HEK293 (cell line): ENCODE results near the gene PCDHA7.
"Not testable (repeated sequence)": the region's sequence is repeated elsewhere in the genome, so short reads cannot be mapped to it uniquely, and the experiment has no call there.

ENCODE experiments used
- CTCF ChIA-PET: fragments of 350-600 bp; formaldehyde crosslinking; extraction: SDS; loops from one replicate; lab custom pipeline; 2021; ENCODE audit warnings: antibody characterized with exemption; lab: Yijun Ruan, JAX
- POLR2A ChIA-PET: fragments of 300-600 bp; formaldehyde crosslinking; extraction: SDS; loops from one replicate; lab custom pipeline; 2020; ENCODE audit warnings: antibody characterized with exemption, inconsistent platforms; lab: Yijun Ruan, JAX
- H3K27ac ChIP-seq: fragments of 200-500 bp; sonication (Bioruptor generic); 2 replicates; pipeline ENCODE4 v1.5.1; 2014; ENCODE audit warnings: low read depth, low read length, control low read depth, inconsistent platforms; ENCODE audit errors: extremely low read depth
- H3K36me3 ChIP-seq, 2 experiments: fragments of 200-500 bp in 1 of 2; sonication (Bioruptor generic) in 1 of 2; 1 replicate in 1 of 2; 2 replicates in 1 of 2; pipeline ENCODE4 v1.5.1; 2014 to 2017; ENCODE audit warnings: inconsistent platforms in 2 of 2, low read length in 2 of 2; ENCODE audit not compliant: control insufficient read depth in 2 of 2, insufficient read depth in 1 of 2
- H3K4me1 ChIP-seq: fragments of 200-500 bp; sonication (Bioruptor generic); 2 replicates; pipeline ENCODE4 v1.5.1; 2014; ENCODE audit warnings: mild to moderate bottlenecking, low read length, inconsistent platforms; ENCODE audit not compliant: control insufficient read depth, insufficient read depth
- H3K4me3 ChIP-seq: 2 replicates; pipeline ENCODE4 v1.5.1; 2011; ENCODE audit warnings: low read depth, mild to moderate bottlenecking, control low read depth, low read length, moderate library complexity
- H3K9me3 ChIP-seq: fragments of 200-500 bp; sonication (Bioruptor generic); 2 replicates; pipeline ENCODE4 v1.5.1; 2014; ENCODE audit warnings: low read depth, low read length, inconsistent platforms; ENCODE audit not compliant: control insufficient read depth, insufficient read depth
- FEZF1 ChIP-seq: fragments of 450-650 bp; formaldehyde crosslinking; IDR thresholded peaks from 2 replicates; pipeline ENCODE4 v1.5.1; 2016; ENCODE audit warnings: missing biosample characterization, missing genetic modification characterization
- KLF9 ChIP-seq: fragments of 450-650 bp; formaldehyde crosslinking; IDR thresholded peaks from 2 replicates; pipeline ENCODE4 v1.5.1; 2016; ENCODE audit warnings: missing biosample characterization, missing genetic modification characterization, low read depth
- YY2 ChIP-seq: fragments of 450-650 bp; formaldehyde crosslinking; IDR thresholded peaks from 2 replicates; pipeline ENCODE4 v1.5.1; 2016; ENCODE audit warnings: missing biosample characterization, missing genetic modification characterization
- ZBTB17 ChIP-seq: fragments of 450-650 bp; formaldehyde crosslinking; IDR thresholded peaks from 2 replicates; pipeline ENCODE4 v1.5.1; 2016; ENCODE audit warnings: missing biosample characterization, missing genetic modification characterization
- ZBTB7A ChIP-seq: fragments of 450-650 bp; formaldehyde crosslinking; IDR thresholded peaks from 2 replicates; pipeline ENCODE4 v1.5.1; 2016; ENCODE audit warnings: low read depth, missing biosample characterization, missing genetic modification characterization
- ZEB2 ChIP-seq: fragments of 450-650 bp; formaldehyde crosslinking; IDR thresholded peaks from 2 replicates; pipeline ENCODE4 v1.5.1; 2016; ENCODE audit warnings: missing biosample characterization, missing genetic modification characterization
- ZNF114 ChIP-seq: fragments of 450-650 bp; formaldehyde crosslinking; IDR thresholded peaks from 2 replicates; pipeline ENCODE4 v1.5.0; 2017; ENCODE audit warnings: missing biosample characterization, missing genetic modification characterization
- ZNF138 ChIP-seq: fragments of 450-650 bp; formaldehyde crosslinking; IDR thresholded peaks from 2 replicates; pipeline ENCODE4 v1.5.1; 2016; ENCODE audit warnings: missing biosample characterization, missing genetic modification characterization, borderline replicate concordance
- ZNF155 ChIP-seq: fragments of 450-650 bp; formaldehyde crosslinking; IDR thresholded peaks from 2 replicates; pipeline ENCODE4 v1.5.1; 2016; ENCODE audit warnings: missing biosample characterization, missing genetic modification characterization
- ZNF175 ChIP-seq: fragments of 450-650 bp; formaldehyde crosslinking; IDR thresholded peaks from 2 replicates; pipeline ENCODE4 v1.5.1; 2016; ENCODE audit warnings: missing biosample characterization, missing genetic modification characterization
- ZNF274 ChIP-seq, 2 experiments: fragments of 200-500 bp in 1 of 2; fragments of 450-650 bp in 1 of 2; sonication (Bioruptor generic) in 1 of 2; formaldehyde crosslinking in 1 of 2; IDR thresholded peaks; 2 replicates each; pipeline versions ENCODE4 v1.5.1 to v1.6.1; 2014 to 2016; ENCODE audit warnings: borderline replicate concordance in 1 of 2, inconsistent platforms in 1 of 2, low read length in 1 of 2, missing biosample characterization in 1 of 2, missing genetic modification characterization in 1 of 2
- ZNF311 ChIP-seq: fragments of 450-650 bp; formaldehyde crosslinking; IDR thresholded peaks from 2 replicates; pipeline ENCODE4 v1.5.1; 2017; ENCODE audit warnings: missing biosample characterization, missing genetic modification characterization, borderline replicate concordance
- ZNF324 ChIP-seq: fragments of 450-650 bp; formaldehyde crosslinking; IDR thresholded peaks from 2 replicates; pipeline ENCODE4 v1.5.1; 2016; ENCODE audit warnings: missing biosample characterization, missing genetic modification characterization
- ZNF391 ChIP-seq: fragments of 450-650 bp; formaldehyde crosslinking; IDR thresholded peaks from 2 replicates; pipeline ENCODE4 v1.5.1; 2016; ENCODE audit warnings: low read depth, missing biosample characterization, missing genetic modification characterization, borderline replicate concordance
- ZNF394 ChIP-seq: fragments of 450-650 bp; formaldehyde crosslinking; IDR thresholded peaks from 2 replicates; pipeline ENCODE4 v1.5.1; 2016; ENCODE audit warnings: missing biosample characterization, missing genetic modification characterization, mild to moderate bottlenecking, moderate library complexity, borderline replicate concordance
- ZNF473 ChIP-seq: fragments of 450-650 bp; formaldehyde crosslinking; IDR thresholded peaks from 2 replicates; pipeline ENCODE4 v1.5.1; 2017; ENCODE audit warnings: missing biosample characterization, missing genetic modification characterization
- ZNF544 ChIP-seq: fragments of 450-650 bp; formaldehyde crosslinking; IDR thresholded peaks from 2 replicates; pipeline ENCODE4 v1.5.0; 2017; ENCODE audit warnings: missing biosample characterization, missing genetic modification characterization
- ZNF664 ChIP-seq: fragments of 450-650 bp; formaldehyde crosslinking; IDR thresholded peaks from 2 replicates; pipeline ENCODE4 v1.5.1; 2016; ENCODE audit warnings: missing biosample characterization, missing genetic modification characterization
- ZNF677 ChIP-seq: fragments of 450-650 bp; IDR thresholded peaks from 2 replicates; pipeline ENCODE4 v1.5.0; 2018; ENCODE audit warnings: missing biosample characterization, mild to moderate bottlenecking, missing genetic modification characterization, moderate library complexity
- TF ChIP-seq, protein P1 (sequence below): fragments of 450-650 bp; formaldehyde crosslinking; IDR thresholded peaks from 2 replicates; pipeline ENCODE4 v1.5.1; 2016; ENCODE audit warnings: missing biosample characterization, missing genetic modification characterization
- TF ChIP-seq, protein P2 (sequence below): fragments of 450-650 bp; formaldehyde crosslinking; IDR thresholded peaks from 2 replicates; pipeline ENCODE4 v1.5.1; 2016; ENCODE audit warnings: missing biosample characterization, missing genetic modification characterization, borderline replicate concordance
- TF ChIP-seq, protein P3 (sequence below): fragments of 450-650 bp; formaldehyde crosslinking; IDR thresholded peaks from 2 replicates; pipeline ENCODE4 v1.5.1; 2016; ENCODE audit warnings: missing biosample characterization, missing genetic modification characterization
- TF ChIP-seq, protein P4 (sequence below): fragments of 450-650 bp; formaldehyde crosslinking; IDR thresholded peaks from 2 replicates; pipeline ENCODE4 v1.5.1; 2016; ENCODE audit warnings: missing biosample characterization, missing genetic modification characterization, low read depth

PCDHA7 gene

DNA sequence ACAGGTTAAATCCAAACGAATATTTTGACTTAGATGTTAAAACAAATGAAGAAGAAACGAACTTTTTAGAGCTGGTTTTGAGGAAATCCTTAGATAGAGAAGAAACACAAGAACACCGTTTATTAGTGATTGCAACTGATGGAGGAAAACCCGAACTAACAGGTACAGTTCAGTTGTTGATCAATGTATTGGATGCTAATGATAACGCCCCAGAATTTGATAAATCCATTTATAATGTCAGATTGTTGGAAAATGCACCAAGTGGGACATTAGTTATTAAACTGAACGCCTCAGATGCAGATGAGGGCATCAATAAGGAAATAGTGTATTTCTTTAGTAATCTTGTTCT lies 11.8 kb upstream of the PCDHA7 start (continued):
- TF ChIP-seq, protein P1, sequence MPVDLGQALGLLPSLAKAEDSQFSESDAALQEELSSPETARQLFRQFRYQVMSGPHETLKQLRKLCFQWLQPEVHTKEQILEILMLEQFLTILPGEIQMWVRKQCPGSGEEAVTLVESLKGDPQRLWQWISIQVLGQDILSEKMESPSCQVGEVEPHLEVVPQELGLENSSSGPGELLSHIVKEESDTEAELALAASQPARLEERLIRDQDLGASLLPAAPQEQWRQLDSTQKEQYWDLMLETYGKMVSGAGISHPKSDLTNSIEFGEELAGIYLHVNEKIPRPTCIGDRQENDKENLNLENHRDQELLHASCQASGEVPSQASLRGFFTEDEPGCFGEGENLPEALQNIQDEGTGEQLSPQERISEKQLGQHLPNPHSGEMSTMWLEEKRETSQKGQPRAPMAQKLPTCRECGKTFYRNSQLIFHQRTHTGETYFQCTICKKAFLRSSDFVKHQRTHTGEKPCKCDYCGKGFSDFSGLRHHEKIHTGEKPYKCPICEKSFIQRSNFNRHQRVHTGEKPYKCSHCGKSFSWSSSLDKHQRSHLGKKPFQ (tag by site-specific recombination): no peak
- TF ChIP-seq ZNF114 (tag by site-specific recombination): no peak
- no peak for TF ChIP-seq ZNF324 (tag by site-specific recombination)
- TF ChIP-seq ZNF394 (tag by site-specific recombination): no peak

DNA sequence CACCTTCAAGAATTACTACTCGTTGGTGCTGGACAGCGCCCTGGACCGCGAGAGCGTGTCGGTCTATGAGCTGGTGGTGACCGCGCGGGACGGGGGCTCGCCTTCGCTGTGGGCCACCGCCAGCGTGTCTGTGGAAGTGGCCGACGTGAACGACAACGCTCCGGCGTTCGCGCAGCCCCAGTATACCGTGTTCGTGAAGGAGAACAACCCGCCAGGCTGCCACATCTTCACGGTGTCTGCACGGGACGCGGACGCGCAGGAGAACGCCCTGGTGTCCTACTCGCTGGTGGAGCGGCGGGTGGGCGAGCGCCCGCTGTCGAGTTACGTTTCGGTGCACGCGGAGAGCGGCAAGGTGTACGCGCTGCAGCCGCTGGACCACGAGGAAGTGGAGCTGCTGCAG lies 11.1 kb upstream of the PCDHA7 start:
- POLR2A ChIA-PET, H3K4me1 ChIP-seq, H3K36me3 ChIP-seq: not testable (repeated sequence)

DNA sequence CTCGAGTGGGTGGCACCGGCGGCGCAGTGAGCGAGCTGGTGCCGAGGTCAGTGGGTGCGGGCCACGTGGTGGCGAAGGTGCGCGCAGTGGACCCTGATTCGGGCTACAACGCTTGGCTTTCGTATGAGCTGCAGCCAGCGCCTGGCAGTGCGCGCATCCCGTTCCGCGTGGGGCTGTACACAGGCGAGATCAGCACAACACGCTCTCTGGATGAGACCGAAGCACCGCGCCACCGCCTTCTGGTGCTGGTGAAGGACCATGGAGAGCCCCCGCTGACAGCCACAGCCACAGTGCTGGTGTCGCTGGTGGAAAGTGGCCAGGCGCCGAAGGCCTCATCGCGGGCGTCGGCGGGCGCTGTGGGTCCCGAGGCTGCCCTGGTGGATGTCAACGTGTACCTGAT lies 10.6 kb upstream of the PCDHA7 start:
- TF ChIP-seq ZBTB17: no peak
- TF ChIP-seq ZNF664 (tag by site-specific recombination): no peak
- TF ChIP-seq ZNF155: no peak
- TF ChIP-seq, protein P2, sequence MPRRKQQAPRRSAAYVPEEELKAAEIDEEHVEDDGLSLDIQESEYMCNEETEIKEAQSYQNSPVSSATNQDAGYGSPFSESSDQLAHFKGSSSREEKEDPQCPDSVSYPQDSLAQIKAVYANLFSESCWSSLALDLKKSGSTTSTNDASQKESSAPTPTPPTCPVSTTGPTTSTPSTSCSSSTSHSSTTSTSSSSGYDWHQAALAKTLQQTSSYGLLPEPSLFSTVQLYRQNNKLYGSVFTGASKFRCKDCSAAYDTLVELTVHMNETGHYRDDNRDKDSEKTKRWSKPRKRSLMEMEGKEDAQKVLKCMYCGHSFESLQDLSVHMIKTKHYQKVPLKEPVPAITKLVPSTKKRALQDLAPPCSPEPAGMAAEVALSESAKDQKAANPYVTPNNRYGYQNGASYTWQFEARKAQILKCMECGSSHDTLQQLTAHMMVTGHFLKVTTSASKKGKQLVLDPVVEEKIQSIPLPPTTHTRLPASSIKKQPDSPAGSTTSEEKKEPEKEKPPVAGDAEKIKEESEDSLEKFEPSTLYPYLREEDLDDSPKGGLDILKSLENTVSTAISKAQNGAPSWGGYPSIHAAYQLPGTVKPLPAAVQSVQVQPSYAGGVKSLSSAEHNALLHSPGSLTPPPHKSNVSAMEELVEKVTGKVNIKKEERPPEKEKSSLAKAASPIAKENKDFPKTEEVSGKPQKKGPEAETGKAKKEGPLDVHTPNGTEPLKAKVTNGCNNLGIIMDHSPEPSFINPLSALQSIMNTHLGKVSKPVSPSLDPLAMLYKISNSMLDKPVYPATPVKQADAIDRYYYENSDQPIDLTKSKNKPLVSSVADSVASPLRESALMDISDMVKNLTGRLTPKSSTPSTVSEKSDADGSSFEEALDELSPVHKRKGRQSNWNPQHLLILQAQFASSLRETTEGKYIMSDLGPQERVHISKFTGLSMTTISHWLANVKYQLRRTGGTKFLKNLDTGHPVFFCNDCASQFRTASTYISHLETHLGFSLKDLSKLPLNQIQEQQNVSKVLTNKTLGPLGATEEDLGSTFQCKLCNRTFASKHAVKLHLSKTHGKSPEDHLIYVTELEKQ (tag by site-specific recombination): no peak
- TF ChIP-seq ZNF274 (IDR thresholded peaks at IDR 0.05; ENCODE audit: low read length): no peak
- no peak for TF ChIP-seq ZNF274 (tag by site-specific recombination; IDR thresholded peaks at IDR 0.05; ENCODE audit: borderline replicate concordance)
- no peak for TF ChIP-seq ZNF544 (tag by site-specific recombination)
- TF ChIP-seq ZNF473: no peak
- TF ChIP-seq, protein P3, sequence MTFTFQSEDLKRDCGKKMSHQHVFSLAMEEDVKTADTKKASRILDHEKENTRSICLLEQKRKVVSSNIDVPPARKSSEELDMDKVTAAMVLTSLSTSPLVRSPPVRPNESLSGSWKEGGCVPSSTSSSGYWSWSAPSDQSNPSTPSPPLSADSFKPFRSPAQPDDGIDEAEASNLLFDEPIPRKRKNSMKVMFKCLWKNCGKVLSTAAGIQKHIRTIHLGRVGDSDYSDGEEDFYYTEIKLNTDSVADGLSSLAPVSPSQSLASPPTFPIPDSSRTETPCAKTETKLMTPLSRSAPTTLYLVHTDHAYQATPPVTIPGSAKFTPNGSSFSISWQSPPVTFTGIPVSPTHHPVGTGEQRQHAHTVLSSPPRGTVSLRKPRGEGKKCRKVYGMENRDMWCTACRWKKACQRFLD (tag by site-specific recombination): no peak
- TF ChIP-seq KLF9 (tag by site-specific recombination): no peak
- no peak for TF ChIP-seq ZNF677
- TF ChIP-seq ZBTB7A (tag by site-specific recombination): no peak
- no peak for TF ChIP-seq ZNF175 (tag by site-specific recombination)
- TF ChIP-seq, protein P4, sequence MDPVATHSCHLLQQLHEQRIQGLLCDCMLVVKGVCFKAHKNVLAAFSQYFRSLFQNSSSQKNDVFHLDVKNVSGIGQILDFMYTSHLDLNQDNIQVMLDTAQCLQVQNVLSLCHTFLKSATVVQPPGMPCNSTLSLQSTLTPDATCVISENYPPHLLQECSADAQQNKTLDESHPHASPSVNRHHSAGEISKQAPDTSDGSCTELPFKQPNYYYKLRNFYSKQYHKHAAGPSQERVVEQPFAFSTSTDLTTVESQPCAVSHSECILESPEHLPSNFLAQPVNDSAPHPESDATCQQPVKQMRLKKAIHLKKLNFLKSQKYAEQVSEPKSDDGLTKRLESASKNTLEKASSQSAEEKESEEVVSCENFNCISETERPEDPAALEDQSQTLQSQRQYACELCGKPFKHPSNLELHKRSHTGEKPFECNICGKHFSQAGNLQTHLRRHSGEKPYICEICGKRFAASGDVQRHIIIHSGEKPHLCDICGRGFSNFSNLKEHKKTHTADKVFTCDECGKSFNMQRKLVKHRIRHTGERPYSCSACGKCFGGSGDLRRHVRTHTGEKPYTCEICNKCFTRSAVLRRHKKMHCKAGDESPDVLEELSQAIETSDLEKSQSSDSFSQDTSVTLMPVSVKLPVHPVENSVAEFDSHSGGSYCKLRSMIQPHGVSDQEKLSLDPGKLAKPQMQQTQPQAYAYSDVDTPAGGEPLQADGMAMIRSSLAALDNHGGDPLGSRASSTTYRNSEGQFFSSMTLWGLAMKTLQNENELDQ: no peak
- no peak for TF ChIP-seq ZNF114 (tag by site-specific recombination)
- no peak for TF ChIP-seq ZNF138 (tag by site-specific recombination)
- TF ChIP-seq FEZF1: no peak
- no peak for TF ChIP-seq ZNF391 (tag by site-specific recombination)
- TF ChIP-seq ZEB2 (tag by site-specific recombination): no peak
- TF ChIP-seq YY2: no peak
- no peak for TF ChIP-seq ZNF311 (tag by site-specific recombination)
- TF ChIP-seq, all 188 proteins: peak for 0
- Histone ChIP-seq H3K27ac (no peak overlapping the region), H3K36me3 (no peaks in the 10 kb centered on the region), H3K4me1 (no peaks in the 10 kb centered on the region), H3K9me3 (no peaks in the 10 kb centered on the region), H3K4me3 (no peak overlapping the region)
- ChIA-PET CTCF (no interaction called here), POLR2A (no interaction called here)

More for the DNA sequence above, 11.1 kb upstream of the PCDHA7 start:
- CTCF ChIA-PET: interaction anchor here (0.6 kb wide), 1 partner anchor 257 kb away, joined by 3 read pairs; no protein-coding TSS in a partner anchor
- H3K9me3 ChIP-seq, H3K27ac ChIP-seq, H3K4me3 ChIP-seq: not testable (repeated sequence)
